HCT116 (cell line): ENCODE results near the gene CDC42EP2. TPM values are rescaled to one million over a fixed set of nuclear protein-coding genes. Genes with fewer than 3 reads are reported as not detected.

ENCODE experiments used
- ATAC-seq: fragments of 200-7000 bp; cut with Tn5 transposase; 2 replicates; pipeline ENCODE4 v1.9.1; 2020; ENCODE audit warnings: mild to moderate bottlenecking, moderate library complexity
- BruUV-seq: library from RNA; stranded (reverse); fragments of 400-500 nt; replicated peaks from 2 replicates; lab custom pipeline; 2021; lab: Mats Ljungman, UMichigan
- CTCF ChIA-PET: fragments of 300-600 bp; sonication (Branson Sonifier 250); formaldehyde crosslinking; loops from one replicate; lab custom pipeline; 2021; ENCODE audit warnings: antibody characterized with exemption; lab: Charles Lee
- POLR2A ChIA-PET: fragments of 300-600, 350-600 bp; sonication (Branson Sonifier 250); formaldehyde crosslinking; loops from one replicate; lab custom pipeline; 2021; ENCODE audit warnings: antibody characterized with exemption; lab: Charles Lee
- RAD21 ChIA-PET, 2 experiments: fragments of 300-600 bp; sonication (Branson Sonifier 250); formaldehyde crosslinking; loops; one replicate each; lab custom pipeline; 2023; ENCODE audit warnings: low total read pairs in 2 of 2; ENCODE audit not compliant: uncharacterized antibody in 2 of 2, unreplicated experiment in 2 of 2, low non-redundant PET in 1 of 2; lab: Charles Lee
- DNase-seq: peaks from one replicate; pipeline ENCODE4 v3.0.0-alpha.2; 2010; ENCODE audit warnings: low read depth, low spot score
- H2AFZ ChIP-seq: fragments of 200-600 bp; shearing (Covaris generic), sonication (generic); 2 replicates; pipeline ENCODE4 v1.6.1; 2017; ENCODE audit warnings: low read depth, mixed run types, mixed read lengths, antibody characterized with exemption, low read length; ENCODE audit not compliant: poor library complexity, severe bottlenecking
- H3K27ac ChIP-seq: 2 replicates; pipeline ENCODE4 v1.5.1; 2012; ENCODE audit warnings: low read depth, low read length
- H3K27me3 ChIP-seq: fragments of 200-600 bp; sonication (generic); 2 replicates; pipeline ENCODE4 v1.6.1; 2016; ENCODE audit warnings: mixed run types, low read length, mixed read lengths; ENCODE audit not compliant: insufficient read depth
- H3K36me3 ChIP-seq, 2 experiments: fragments of 200-500 bp in 1 of 2; fragments of 200-600 bp in 1 of 2; sonication (Bioruptor generic) in 1 of 2; sonication (generic) in 1 of 2; 2 replicates each; pipeline versions ENCODE4 v1.5.1 to v1.6.1; 2014 to 2016; ENCODE audit warnings: low read length in 2 of 2, inconsistent platforms in 1 of 2, mixed read lengths in 1 of 2, mixed run types in 1 of 2; ENCODE audit not compliant: insufficient read depth in 2 of 2, control insufficient read depth in 1 of 2
- H3K4me1 ChIP-seq, 2 experiments: fragments of 200-600 bp in 1 of 2; sonication (generic) in 1 of 2; 2 replicates each; pipeline versions ENCODE4 v1.5.1 to v1.6.1; 2012 to 2017; ENCODE audit warnings: low read length in 2 of 2, inconsistent platforms in 1 of 2, mild to moderate bottlenecking in 1 of 2, mixed read lengths in 1 of 2, mixed run types in 1 of 2, moderate library complexity in 1 of 2; ENCODE audit not compliant: insufficient read depth in 2 of 2, control insufficient read depth in 1 of 2
- H3K4me2 ChIP-seq: fragments of 200-600 bp; sonication (generic); 2 replicates; pipeline ENCODE4 v1.6.1; 2017; ENCODE audit warnings: mixed run types, low read length, mixed read lengths
- H3K4me3 ChIP-seq, 2 experiments: fragments of 200-600 bp in 1 of 2; sonication (generic) in 1 of 2; replicated peaks in 1 of 2; 2 replicates each; pipeline ENCODE4 v1.5.1; 2011 to 2016; ENCODE audit warnings: low read length in 2 of 2, control low read depth in 1 of 2, low read depth in 1 of 2, mild to moderate bottlenecking in 1 of 2, mixed read lengths in 1 of 2, mixed run types in 1 of 2
- H3K79me2 ChIP-seq: fragments of 200-600 bp; sonication (generic); 2 replicates; pipeline ENCODE4 v1.6.1; 2017; ENCODE audit warnings: mild to moderate bottlenecking, mixed run types, low read length, moderate library complexity, mixed read lengths; ENCODE audit not compliant: insufficient read depth
- H3K9ac ChIP-seq: fragments of 200-600 bp; sonication (generic); 2 replicates; pipeline ENCODE4 v1.6.1; 2016; ENCODE audit warnings: low read length, mixed read lengths
- H3K9me2 ChIP-seq: fragments of 200-600 bp; sonication (generic), shearing (Covaris generic); 2 replicates; pipeline ENCODE4 v1.6.1; 2017; ENCODE audit warnings: mixed run types, mild to moderate bottlenecking, moderate library complexity; ENCODE audit not compliant: insufficient read depth
- H3K9me3 ChIP-seq, 2 experiments: fragments of 200-500 bp in 1 of 2; fragments of 200-600 bp in 1 of 2; sonication (Bioruptor generic) in 1 of 2; sonication (generic) in 1 of 2; 2 replicates each; pipeline ENCODE4 v1.6.1; 2014 to 2017; ENCODE audit warnings: low read length in 2 of 2, mixed read lengths in 2 of 2, inconsistent platforms in 1 of 2, low read depth in 1 of 2, mild to moderate bottlenecking in 1 of 2, mixed run types in 1 of 2, moderate library complexity in 1 of 2; ENCODE audit not compliant: control insufficient read depth in 1 of 2, insufficient read depth in 1 of 2
- H4K20me1 ChIP-seq: fragments of 200-600 bp; sonication (generic), shearing (Covaris generic); 2 replicates; pipeline ENCODE4 v1.6.1; 2017; ENCODE audit warnings: mixed run types, mild to moderate bottlenecking, moderate library complexity; ENCODE audit not compliant: insufficient read depth
- ATF3 ChIP-seq: IDR thresholded peaks from 2 replicates; pipeline ENCODE4 v1.6.1; 2012
- CBX3 ChIP-seq: IDR thresholded peaks from 2 replicates; pipeline ENCODE4 v1.6.1; 2012; ENCODE audit warnings: low read depth
- CEBPB ChIP-seq: IDR thresholded peaks from 2 replicates; pipeline ENCODE4 v1.6.1; 2012; ENCODE audit warnings: low read depth
- CTCF ChIP-seq, 3 experiments: fragments of 200-600 bp in 1 of 3; sonication (generic) in 1 of 3; IDR thresholded peaks in 2 of 3; conservative IDR thresholded peaks in 1 of 3; 2 replicates each; pipeline ENCODE4 v1.5.1; 2012 to 2017; ENCODE audit warnings: low read depth in 2 of 3, low read length in 2 of 3, antibody characterized with exemption in 1 of 3, borderline replicate concordance in 1 of 3, control low read depth in 1 of 3, mild to moderate bottlenecking in 1 of 3, mixed read lengths in 1 of 3, mixed run types in 1 of 3, moderate library complexity in 1 of 3; ENCODE audit not compliant: insufficient read depth in 1 of 3
- EGR1 ChIP-seq: IDR thresholded peaks from 2 replicates; pipeline ENCODE4 v1.6.1; 2012; ENCODE audit warnings: low read depth
- ELF1 ChIP-seq: IDR thresholded peaks from 2 replicates; pipeline ENCODE4 v1.6.1; 2012; ENCODE audit warnings: low read depth, borderline replicate concordance
- EZH2phosphoT487 ChIP-seq: fragments of 200-600 bp; IDR thresholded peaks from 2 replicates; pipeline ENCODE4 v1.6.1; 2018; ENCODE audit warnings: antibody characterized with exemption, borderline replicate concordance
- JUND ChIP-seq: IDR thresholded peaks from 2 replicates; pipeline ENCODE4 v1.6.1; 2012
- MAX ChIP-seq: IDR thresholded peaks from 2 replicates; pipeline ENCODE4 v1.6.1; 2012
- POLR2A ChIP-seq: IDR thresholded peaks from 2 replicates; pipeline ENCODE4 v1.7.0; 2011; ENCODE audit warnings: borderline replicate concordance; ENCODE audit not compliant: insufficient read depth, insufficient read length; ENCODE audit errors: extremely low read depth
- POLR2AphosphoS5 ChIP-seq: IDR thresholded peaks from 2 replicates; pipeline ENCODE4 v1.6.1; 2011; ENCODE audit warnings: mild to moderate bottlenecking, low read depth, low read length, moderate library complexity
- REST ChIP-seq: IDR thresholded peaks from 2 replicates; pipeline ENCODE4 v1.6.1; 2012; ENCODE audit warnings: low read depth
- SIN3A ChIP-seq: IDR thresholded peaks from 2 replicates; pipeline ENCODE4 v1.6.1; 2012; ENCODE audit warnings: low read depth
- SP1 ChIP-seq: IDR thresholded peaks from 2 replicates; pipeline ENCODE4 v1.6.1; 2012; ENCODE audit warnings: low read depth
- YY1 ChIP-seq: IDR thresholded peaks from 2 replicates; pipeline ENCODE4 v1.6.1; 2011; ENCODE audit warnings: low read length, low read depth, moderate library complexity, mild to moderate bottlenecking; ENCODE audit not compliant: insufficient replicate concordance; ENCODE audit errors: extremely low read depth
- ZBTB33 ChIP-seq: IDR thresholded peaks from 2 replicates; pipeline ENCODE4 v1.6.1; 2011; ENCODE audit warnings: mild to moderate bottlenecking, low read length, moderate library complexity; ENCODE audit not compliant: insufficient replicate concordance; ENCODE audit errors: extremely low read depth
- ZNF274 ChIP-seq: fragments of 200-500 bp; sonication (Bioruptor generic); IDR thresholded peaks from 2 replicates; pipeline ENCODE4 v1.6.1; 2014; ENCODE audit warnings: mild to moderate bottlenecking, low read depth, low read length, inconsistent platforms
- intact Hi-C: fragments of 100-400 bp; cut with micrococcal nuclease; formaldehyde crosslinking; loops from 2 replicates; pipeline ENCODE4 v1.10.0; 2022
- total RNA-seq: library from RNA; stranded (reverse); gene quantifications from one replicate; pipeline ENCODE4 v1.2.1, GENCODE V29; 2021; ENCODE audit not compliant: unreplicated experiment

The CDC42EP2 gene
- total RNA-seq, 1 experiment from 2014 or later, result 15.4 TPM

GRCh38 chr11:65338676-65339075 lies 24.0 kb downstream of the CDC42EP2 start:
- Histone ChIP-seq H3K27ac (no peak overlapping the region), H3K36me3 (peaks cover 28 to 32% of the 10 kb centered on the region in 2 experiments), H3K79me2 (peaks cover 75% of the 10 kb centered on the region), H3K4me3 (no peak overlapping the region), H3K9me2 (no peaks in the 10 kb centered on the region), H3K9ac (no peak overlapping the region), H2AFZ (no peak overlapping the region), H3K4me1 (peaks cover 9 to 11% of the 10 kb centered on the region in 2 experiments), H3K4me2 (no peak overlapping the region), H3K9me3 (no peaks in the 10 kb centered on the region), H3K27me3 (no peaks in the 10 kb centered on the region), H4K20me1 (peaks cover 8% of the 10 kb centered on the region; the same call in 1 of the 2 replicates)
- DNase-seq, result no peak
- CTCF ChIA-PET, result interaction anchor here (1.0 kb wide), 1 partner anchor 9 kb away, joined by 3 read pairs; no protein-coding TSS in a partner anchor
- intact Hi-C loops, result no loop called here
- no peak for ATAC-seq
- BruUV-seq, result no TSS peak
- RAD21 ChIA-PET, result no interaction called here
- no peak for TF ChIP-seq CEBPB
- TF ChIP-seq POLR2AphosphoS5, result no peak
- TF ChIP-seq EGR1, result no peak
- no peak for TF ChIP-seq ATF3
- no peak for TF ChIP-seq SP1
- no peak for TF ChIP-seq REST
- TF ChIP-seq EZH2phosphoT487, result no peak
- TF ChIP-seq ZBTB33, result no peak
- TF ChIP-seq CBX3, result no peak
- TF ChIP-seq MAX, result no peak
- no peak for TF ChIP-seq ELF1
- TF ChIP-seq ZNF274, result no peak
- no peak for TF ChIP-seq JUND
- TF ChIP-seq CTCF (IDR thresholded peaks at IDR 0.05 in 2 of 3, conservative IDR thresholded peaks at IDR 0.05 in 1 of 3; ENCODE audit: borderline replicate concordance in 1 of 3, insufficient read depth in 1 of 3, low read depth in 2 of 3, low read length in 2 of 3), result no peak
- no peak for TF ChIP-seq YY1
- no peak for TF ChIP-seq POLR2A
- no peak for TF ChIP-seq SIN3A
- POLR2A ChIA-PET, result no interaction called here
